ENCODE data around the gene HSPA8. TPM values are rescaled to one million over a fixed set of nuclear protein-coding genes. Genes with fewer than 3 reads are reported as not detected.
A peak's percentile ranks its signal among the peaks of the same experiment; 100 is the strongest.

Gene HSPA8
- total and polyA plus RNA-seq, 10 of the 15 experiments (the other 5 are each of a cell fraction or from before 2014, with no cell fraction given) = 1,190 to 3,205 (median 2,045) TPM

DNA sequence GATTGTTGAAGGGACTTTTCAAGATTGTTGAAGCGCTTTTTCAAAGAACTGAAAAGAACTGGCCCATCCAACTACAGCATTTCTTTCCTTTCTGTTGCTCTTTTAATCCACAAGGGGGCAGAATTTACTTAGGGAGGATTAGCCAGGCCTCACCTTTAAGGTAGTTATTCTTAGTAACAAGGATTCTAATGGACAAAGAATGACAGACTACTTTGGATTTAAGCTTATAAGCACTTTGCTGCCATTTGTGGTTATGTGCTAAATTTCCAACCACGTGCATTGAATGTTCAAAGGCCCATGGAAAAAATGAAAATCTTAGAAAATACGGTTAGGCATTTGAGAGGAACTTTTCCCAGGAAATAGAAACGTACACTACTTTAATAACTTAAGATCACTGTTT is 49.5 kb upstream of the HSPA8 start (continued):
- no peak for TF ChIP-seq EED (IDR thresholded peaks at IDR 0.05; ENCODE audit: low read depth)
- no peak for TF ChIP-seq RCOR1 (conservative IDR thresholded peaks at IDR 0.05; ENCODE audit: low read depth, low read length)
- no peak for TF ChIP-seq SIX5 (IDR thresholded peaks at IDR 0.05; ENCODE audit: low read depth, low read length, severe bottlenecking)
- TF ChIP-seq ZNF384 (IDR thresholded peaks at IDR 0.05; ENCODE audit: borderline replicate concordance, low read depth, low read length) = no peak
- TF ChIP-seq, protein P1, sequence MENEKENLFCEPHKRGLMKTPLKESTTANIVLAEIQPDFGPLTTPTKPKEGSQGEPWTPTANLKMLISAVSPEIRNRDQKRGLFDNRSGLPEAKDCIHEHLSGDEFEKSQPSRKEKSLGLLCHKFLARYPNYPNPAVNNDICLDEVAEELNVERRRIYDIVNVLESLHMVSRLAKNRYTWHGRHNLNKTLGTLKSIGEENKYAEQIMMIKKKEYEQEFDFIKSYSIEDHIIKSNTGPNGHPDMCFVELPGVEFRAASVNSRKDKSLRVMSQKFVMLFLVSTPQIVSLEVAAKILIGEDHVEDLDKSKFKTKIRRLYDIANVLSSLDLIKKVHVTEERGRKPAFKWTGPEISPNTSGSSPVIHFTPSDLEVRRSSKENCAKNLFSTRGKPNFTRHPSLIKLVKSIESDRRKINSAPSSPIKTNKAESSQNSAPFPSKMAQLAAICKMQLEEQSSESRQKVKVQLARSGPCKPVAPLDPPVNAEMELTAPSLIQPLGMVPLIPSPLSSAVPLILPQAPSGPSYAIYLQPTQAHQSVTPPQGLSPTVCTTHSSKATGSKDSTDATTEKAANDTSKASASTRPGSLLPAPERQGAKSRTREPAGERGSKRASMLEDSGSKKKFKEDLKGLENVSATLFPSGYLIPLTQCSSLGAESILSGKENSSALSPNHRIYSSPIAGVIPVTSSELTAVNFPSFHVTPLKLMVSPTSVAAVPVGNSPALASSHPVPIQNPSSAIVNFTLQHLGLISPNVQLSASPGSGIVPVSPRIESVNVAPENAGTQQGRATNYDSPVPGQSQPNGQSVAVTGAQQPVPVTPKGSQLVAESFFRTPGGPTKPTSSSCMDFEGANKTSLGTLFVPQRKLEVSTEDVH (IDR thresholded peaks at IDR 0.05; ENCODE audit: low read depth, partially characterized antibody) = no peak
- no peak for TF ChIP-seq ZZZ3 (IDR thresholded peaks at IDR 0.05; ENCODE audit: control insufficient read depth, insufficient read length, low read depth)
- TF ChIP-seq NRF1 (conservative IDR thresholded peaks at IDR 0.05; ENCODE audit: low read depth, low read length) = no peak
- TF ChIP-seq, protein P2, sequence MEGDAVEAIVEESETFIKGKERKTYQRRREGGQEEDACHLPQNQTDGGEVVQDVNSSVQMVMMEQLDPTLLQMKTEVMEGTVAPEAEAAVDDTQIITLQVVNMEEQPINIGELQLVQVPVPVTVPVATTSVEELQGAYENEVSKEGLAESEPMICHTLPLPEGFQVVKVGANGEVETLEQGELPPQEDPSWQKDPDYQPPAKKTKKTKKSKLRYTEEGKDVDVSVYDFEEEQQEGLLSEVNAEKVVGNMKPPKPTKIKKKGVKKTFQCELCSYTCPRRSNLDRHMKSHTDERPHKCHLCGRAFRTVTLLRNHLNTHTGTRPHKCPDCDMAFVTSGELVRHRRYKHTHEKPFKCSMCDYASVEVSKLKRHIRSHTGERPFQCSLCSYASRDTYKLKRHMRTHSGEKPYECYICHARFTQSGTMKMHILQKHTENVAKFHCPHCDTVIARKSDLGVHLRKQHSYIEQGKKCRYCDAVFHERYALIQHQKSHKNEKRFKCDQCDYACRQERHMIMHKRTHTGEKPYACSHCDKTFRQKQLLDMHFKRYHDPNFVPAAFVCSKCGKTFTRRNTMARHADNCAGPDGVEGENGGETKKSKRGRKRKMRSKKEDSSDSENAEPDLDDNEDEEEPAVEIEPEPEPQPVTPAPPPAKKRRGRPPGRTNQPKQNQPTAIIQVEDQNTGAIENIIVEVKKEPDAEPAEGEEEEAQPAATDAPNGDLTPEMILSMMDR (IDR thresholded peaks at IDR 0.05 in 2 of 3, conservative IDR thresholded peaks at IDR 0.05 in 1 of 3; ENCODE audit: control insufficient read depth in 2 of 3, extremely low read depth in 1 of 3, insufficient read depth in 1 of 3, low read depth in 3 of 3, low read length in 3 of 3) = peak; percentile 54 to 77 (median 74); a peak in 5 of 6 replicates
- TF ChIP-seq SUPT20H (IDR thresholded peaks at IDR 0.05; ENCODE audit: borderline replicate concordance, control insufficient read depth, low read depth, low read length) = no peak
- TF ChIP-seq MEF2A (IDR thresholded peaks at IDR 0.05; ENCODE audit: insufficient read depth, low read depth, low read length) = peak; percentile 63; the same call in 1 of the 2 replicates
- no peak for TF ChIP-seq EP300 (IDR thresholded peaks at IDR 0.05; ENCODE audit: borderline replicate concordance in 1 of 2, control insufficient read depth in 1 of 2, low read depth in 2 of 2, low read length in 2 of 2)

All from GM12878 (cell line).